NCI-H1105 (cell line): Measurements from ENCODE around the gene PIAS3.
"Not testable (repeated sequence)": the region's sequence is repeated elsewhere in the genome, so short reads cannot be mapped to it uniquely, and the experiment has no call there.

ENCODE experiments used
- DNase-seq: peaks from one replicate; lab custom pipeline; 2025; lab: John Stamatoyannopoulos, UW

The PIAS3 gene

GRCh38 chr1:145874646-145875045 lies 15.8 kb upstream of the PIAS3 start:
- no peak for DNase-seq

DNA sequence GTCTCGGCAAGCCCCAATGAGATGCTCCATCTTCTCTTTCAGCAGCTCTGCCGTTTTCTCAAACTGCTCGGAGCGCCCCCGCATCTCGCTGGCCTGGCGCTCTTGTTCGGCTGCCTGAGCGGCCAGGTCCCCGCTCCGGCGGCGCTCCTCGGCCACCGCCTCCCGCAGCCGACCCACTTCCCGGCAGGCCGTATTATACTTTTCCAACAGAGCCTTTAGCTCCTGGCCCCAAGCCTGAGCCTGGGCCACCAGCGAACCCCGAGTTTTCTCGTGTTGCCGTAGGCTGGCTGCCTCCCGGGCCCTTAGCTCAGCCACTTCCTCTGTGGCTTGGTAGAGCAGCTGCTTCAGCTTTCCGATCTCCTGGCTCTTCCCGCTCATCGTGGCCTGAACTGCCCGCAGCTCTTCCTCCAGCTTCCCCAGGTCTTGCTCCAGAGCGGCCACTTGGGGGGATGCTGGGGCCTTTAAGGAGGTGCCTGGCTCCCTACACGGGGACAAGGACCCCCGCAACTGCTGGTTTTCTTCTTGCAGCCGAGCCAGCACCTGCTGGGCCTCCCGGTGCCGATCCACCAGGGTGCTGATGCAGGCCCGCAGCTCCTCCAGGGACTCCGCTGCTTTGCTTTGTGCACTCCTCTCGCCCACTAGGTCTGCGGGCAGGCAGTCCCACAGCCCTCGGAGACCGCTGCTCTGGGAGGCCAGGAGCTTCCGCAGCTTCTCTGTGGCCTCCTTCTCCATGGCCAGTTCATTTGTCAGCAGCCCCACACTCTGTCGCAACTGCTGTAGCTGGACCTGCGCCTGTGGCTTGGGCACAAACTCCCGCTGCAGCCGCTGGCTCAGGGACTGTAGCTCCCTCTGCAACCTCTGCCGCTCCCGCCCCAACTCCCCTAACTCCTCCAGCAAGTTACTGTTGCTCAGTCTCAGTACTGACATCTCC lies 13.4 kb upstream of the PIAS3 start:
- DNase-seq, result no peak

- no peak for DNase-seq
Measured at GRCh38 chr1:145868232-145868631, 9.4 kb upstream of the PIAS3 start.

DNA sequence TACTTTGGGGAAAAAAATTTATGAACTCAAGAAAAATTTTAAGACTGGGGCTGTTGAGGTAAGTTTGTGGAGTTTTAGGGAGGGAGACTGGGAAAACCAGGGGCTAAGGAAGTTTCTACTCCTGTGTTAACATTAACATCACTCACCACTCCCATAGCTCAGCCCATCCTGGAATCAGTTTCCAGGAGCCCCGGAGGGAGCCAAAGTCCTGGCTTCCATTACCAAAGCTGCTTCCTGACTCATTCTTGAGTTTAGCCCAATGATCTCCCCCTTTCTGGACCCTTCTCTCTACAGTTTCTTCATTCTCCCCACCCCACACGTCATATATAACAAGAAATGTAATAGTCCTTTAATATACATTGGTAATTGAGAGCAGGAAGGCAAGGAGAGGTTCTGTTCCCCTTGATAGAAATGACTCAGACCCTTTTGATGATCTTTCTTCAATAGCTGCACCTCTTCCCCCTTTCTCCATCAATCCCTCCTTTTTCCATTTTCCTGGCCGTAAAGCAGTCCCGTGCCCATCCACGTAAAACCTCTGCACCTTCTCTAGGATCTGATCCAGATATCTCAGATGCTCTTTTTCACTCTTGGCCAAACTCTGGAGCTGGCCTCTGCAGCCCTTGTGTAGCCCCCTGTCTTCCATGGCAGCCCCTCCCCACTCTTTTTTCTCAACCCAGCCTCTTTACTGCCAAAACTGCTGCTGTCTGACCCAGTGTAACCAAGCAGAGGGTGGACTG lies 4.6 kb upstream of the PIAS3 start:
- DNase-seq, result no peak

DNA sequence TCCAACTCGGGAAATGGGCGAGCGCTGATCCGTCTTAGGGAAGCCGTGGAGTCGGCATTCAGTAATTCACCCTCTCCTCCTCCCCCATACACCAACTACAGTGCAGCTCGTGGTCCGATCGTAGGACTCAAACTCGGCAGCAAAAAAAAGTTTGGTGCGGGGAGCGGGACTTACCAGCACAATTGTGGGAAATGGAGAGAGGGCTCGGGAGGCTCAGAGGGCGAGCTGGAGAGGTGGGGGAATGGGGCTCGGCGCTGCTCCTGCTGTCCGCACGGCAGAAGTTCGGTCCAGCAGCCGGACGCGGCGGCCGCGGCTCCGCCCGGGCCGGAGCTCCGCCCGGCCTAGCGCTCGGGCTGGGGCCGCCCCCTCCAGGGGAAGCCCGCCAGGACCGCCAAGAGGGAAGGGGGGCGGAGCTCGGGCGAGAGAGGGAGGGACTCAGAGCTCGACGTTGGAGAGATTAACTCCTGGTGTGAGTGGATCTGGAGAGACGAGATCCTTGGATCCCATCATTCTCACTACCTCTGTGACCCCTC lies 676 bp upstream of the PIAS3 start:
- peak; percentile 85 for DNase-seq

DNA sequence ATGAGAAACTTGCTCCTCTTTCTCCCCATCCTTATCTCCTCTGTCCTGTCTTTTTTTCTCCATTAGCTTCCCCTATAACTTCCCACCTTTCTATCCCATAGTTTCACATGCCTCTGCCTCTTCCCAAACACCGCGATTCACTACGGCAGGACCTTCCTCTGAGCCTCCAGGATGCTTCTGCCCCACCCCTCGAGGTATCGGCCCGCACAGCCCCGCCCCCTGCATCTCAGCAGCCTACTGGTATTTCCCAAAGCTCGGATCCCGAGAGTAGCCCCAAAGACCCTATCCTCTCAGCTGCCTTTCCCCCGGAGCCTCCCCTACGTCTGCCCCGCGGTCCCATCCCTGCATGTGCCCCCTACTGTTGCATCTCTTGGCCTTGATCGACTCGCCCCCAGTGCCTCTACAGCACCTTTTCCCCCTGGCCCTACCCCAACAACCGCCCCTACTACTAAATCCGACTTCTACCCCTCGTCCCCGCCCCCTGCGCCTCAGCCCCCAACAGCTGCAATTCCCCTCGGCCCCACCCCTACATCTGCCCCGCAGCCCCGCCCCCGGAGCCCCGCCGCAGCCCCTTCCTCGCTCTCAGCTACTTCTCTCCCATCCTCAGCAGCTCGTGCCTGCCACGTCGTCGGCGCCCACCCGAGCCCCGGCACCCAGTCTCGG lies 512 bp downstream of the PIAS3 start:
- peak; percentile 81 for DNase-seq

DNA sequence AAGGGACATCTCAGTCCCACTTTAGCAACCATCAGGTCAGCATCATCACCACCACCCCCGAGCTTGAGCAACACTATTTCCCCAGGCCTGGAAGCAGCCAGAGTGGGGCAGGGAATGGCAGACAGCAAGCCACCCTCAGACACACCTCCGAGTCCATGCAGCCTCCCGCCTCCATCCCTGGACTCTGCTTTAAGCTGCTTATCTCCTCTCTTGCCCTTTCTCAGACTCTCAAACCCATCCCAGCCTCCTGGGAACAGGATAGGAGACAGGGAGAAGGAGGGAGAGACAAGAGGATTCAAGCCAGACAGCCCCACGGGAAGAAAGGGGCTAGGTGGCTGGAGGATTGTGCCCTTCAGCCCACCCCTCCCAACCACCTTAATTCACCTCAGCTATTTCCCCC lies 1.7 kb downstream of the PIAS3 start:
- no peak for DNase-seq

GRCh38 chr1:145855426-145855948 lies 3.4 kb downstream of the PIAS3 start:
- DNase-seq, result no peak

- no peak for DNase-seq
Measured at GRCh38 chr1:145849356-145850160, 9.3 kb downstream of the PIAS3 start.

DNA sequence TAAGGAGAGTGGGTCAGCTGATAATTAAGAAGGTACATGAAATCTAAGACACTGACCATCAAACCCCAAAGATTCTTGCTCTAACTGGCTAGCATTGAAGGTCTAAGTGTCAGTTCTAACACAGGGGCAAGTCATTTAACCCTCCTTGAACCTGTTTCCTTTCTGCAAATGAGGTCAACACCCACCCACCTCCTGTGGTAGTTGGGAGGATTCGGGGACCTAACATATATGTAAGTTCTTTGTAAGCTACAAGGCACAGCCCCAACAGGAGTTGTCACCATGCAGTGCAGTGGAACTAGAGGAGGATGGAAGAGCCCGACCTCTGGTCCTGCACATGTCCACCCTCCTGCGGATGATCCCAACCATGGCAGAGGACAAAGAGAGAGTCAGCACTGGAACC lies 11.1 kb downstream of the PIAS3 start:
- no peak for DNase-seq

- no peak for DNase-seq
Measured at GRCh38 chr1:145846201-145846612, 12.7 kb downstream of the PIAS3 start.

GRCh38 chr1:145845514-145846161 lies 13.2 kb downstream of the PIAS3 start, which contains the start of gene NUDT17:
Gene NUDT17, plus strand, starts transcription at chr1:145845630. Its CDS starts 11 bp downstream, at chr1:145845641.
- DNase-seq, result peak; percentile 74

- no peak for DNase-seq
Measured at GRCh38 chr1:145845144-145845513, 13.8 kb downstream of the PIAS3 start.

DNA sequence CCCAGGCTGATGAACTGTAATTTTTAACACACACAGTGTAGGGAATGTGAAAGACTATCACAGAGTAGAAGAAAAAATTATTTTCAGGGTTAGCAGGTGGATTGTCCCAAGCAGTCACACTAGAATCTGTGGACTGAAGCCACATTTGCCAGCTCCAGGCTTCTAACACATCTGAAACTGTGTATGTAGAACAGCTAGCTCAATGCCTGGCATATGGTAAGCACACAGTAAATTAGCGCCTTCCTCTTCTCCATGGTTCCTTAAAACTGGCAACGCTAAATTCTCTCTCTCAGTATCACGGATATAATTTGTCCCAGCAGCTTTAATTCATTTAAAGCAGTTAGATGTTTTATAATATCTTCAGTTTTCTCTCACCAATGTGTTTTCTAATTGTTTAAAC lies 15.8 kb downstream of the PIAS3 start:
- no peak for DNase-seq

DNA sequence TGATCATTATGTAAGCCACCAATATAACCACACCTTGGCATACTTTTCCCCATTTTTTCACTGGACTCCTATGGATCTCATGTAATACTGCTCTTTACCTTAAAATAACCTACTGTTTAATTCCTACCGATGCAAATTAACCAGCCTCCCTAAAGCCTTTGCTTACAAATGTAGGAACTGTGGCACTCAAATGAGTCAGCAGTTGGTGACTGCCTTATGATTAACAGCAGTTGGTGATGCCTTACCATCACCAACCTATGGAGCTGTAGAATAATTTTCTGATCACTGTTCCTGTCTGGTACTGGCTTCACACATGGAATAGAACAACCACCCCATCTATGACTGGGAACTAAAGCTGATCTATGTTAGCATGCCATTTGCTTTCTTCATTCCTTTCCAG lies 21.2 kb downstream of the PIAS3 start:
- DNase-seq, result no peak

- not testable (repeated sequence) for DNase-seq
Measured at GRCh38 chr1:145830810-145831209, 28.1 kb downstream of the PIAS3 start.

GRCh38 chr1:145828367-145829026 lies 30.4 kb downstream of the PIAS3 start:
- DNase-seq, result no peak

- no peak for DNase-seq
Measured at GRCh38 chr1:145827966-145828365, 30.9 kb downstream of the PIAS3 start.

DNA sequence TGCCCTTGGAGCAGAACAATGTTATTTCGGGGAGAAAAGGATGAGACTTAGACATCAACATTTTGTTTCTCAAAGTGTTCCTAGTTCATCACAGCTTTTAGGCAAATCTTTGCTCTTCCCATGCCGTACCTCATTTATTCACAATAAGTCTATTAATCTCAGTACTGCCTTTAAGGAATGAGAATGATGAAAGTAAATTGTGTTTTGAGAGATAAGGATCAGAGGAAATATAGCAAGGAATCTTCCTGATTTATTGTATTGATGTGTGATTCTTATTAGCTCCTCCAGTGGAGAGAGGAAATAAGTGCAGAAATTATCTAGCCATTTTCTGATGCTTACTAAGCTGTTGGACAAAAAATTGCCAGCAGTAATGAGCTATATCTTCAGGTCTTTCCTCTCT lies 32.9 kb downstream of the PIAS3 start:
- no peak for DNase-seq

GRCh38 chr1:145824499-145824842 lies 34.4 kb downstream of the PIAS3 start:
- no peak for DNase-seq
